CD4-positive, alpha-beta T cell treated with Interleukin-1 beta for 1 hour (primary cell): Measurements from ENCODE around the gene CFAP45.

Experiments used
- DNase-seq, 2 donors: peaks; one replicate each; pipeline ENCODE4 v3.0.0-alpha.2; 2020 to 2022

The CFAP45 gene

GRCh38 chr1:159936273-159936904 lies 36.4 kb upstream of the CFAP45 start:
- peak; percentile 73 to 82 for DNase-seq

- no peak for DNase-seq
These were observed 35.8 kb upstream of the CFAP45 start for GRCh38 chr1:159935719-159936272.

- DNase-seq, result no peak
These were observed 35.3 kb upstream of the CFAP45 start for GRCh38 chr1:159935305-159935704.

GRCh38 chr1:159934136-159935039 lies 34.4 kb upstream of the CFAP45 start:
- no peak for DNase-seq

- no peak for DNase-seq
These were observed 33.4 kb upstream of the CFAP45 start for GRCh38 chr1:159933347-159933746.

GRCh38 chr1:159932296-159933285 lies 32.6 kb upstream of the CFAP45 start:
- no peak for DNase-seq

GRCh38 chr1:159931795-159932173 lies 31.8 kb upstream of the CFAP45 start:
- DNase-seq, result no peak

- DNase-seq, result no peak
These were observed 31.3 kb upstream of the CFAP45 start for GRCh38 chr1:159931101-159931794.

- no peak for DNase-seq
These were observed 30.7 kb upstream of the CFAP45 start for GRCh38 chr1:159930634-159931033.

- no peak for DNase-seq
These were observed 30.3 kb upstream of the CFAP45 start for GRCh38 chr1:159930216-159930615.

- no peak for DNase-seq
These were observed 29.4 kb upstream of the CFAP45 start for GRCh38 chr1:159929155-159930051.

- no peak for DNase-seq
These were observed 28.6 kb upstream of the CFAP45 start for GRCh38 chr1:159928491-159929050.

GRCh38 chr1:159927849-159928431 lies 28.0 kb upstream of the CFAP45 start:
- no peak for DNase-seq

GRCh38 chr1:159927211-159927848 lies 27.4 kb upstream of the CFAP45 start:
- DNase-seq, result no peak

GRCh38 chr1:159925719-159926078 lies 25.7 kb upstream of the CFAP45 start:
- DNase-seq, result no peak

GRCh38 chr1:159924791-159925718 lies 25.1 kb upstream of the CFAP45 start, which contains the start of gene TAGLN2:
Gene TAGLN2 (minus strand): TSS chr1:159925507. CDS start chr1:159920509, 4,998 bp downstream.
- peak; percentile 94 to 95 for DNase-seq

GRCh38 chr1:159924025-159924790 lies 24.2 kb upstream of the CFAP45 start:
- peak; percentile 83 to 87 for DNase-seq
